Activated CD4-positive, alpha-beta T cell treated with anti-CD3 and anti-CD28 coated beads for 4 hours (primary cell): ENCODE measurements around the gene RASAL3.
"Not testable (repeated sequence)": the region's sequence is repeated elsewhere in the genome, so short reads cannot be mapped to it uniquely, and the experiment has no call there.

Experiments used
- DNase-seq, 2 donors: peaks; one replicate each; pipeline ENCODE4 v3.0.0-alpha.2; 2020

RASAL3 gene

GRCh38 chr19:15464394-15465385 is at the start of gene RASAL3:
Gene RASAL3 (minus strand): TSS chr19:15464544. CDS start chr19:15464358, 186 bp downstream.
- DNase-seq: peak; percentile 64 to 65

DNA sequence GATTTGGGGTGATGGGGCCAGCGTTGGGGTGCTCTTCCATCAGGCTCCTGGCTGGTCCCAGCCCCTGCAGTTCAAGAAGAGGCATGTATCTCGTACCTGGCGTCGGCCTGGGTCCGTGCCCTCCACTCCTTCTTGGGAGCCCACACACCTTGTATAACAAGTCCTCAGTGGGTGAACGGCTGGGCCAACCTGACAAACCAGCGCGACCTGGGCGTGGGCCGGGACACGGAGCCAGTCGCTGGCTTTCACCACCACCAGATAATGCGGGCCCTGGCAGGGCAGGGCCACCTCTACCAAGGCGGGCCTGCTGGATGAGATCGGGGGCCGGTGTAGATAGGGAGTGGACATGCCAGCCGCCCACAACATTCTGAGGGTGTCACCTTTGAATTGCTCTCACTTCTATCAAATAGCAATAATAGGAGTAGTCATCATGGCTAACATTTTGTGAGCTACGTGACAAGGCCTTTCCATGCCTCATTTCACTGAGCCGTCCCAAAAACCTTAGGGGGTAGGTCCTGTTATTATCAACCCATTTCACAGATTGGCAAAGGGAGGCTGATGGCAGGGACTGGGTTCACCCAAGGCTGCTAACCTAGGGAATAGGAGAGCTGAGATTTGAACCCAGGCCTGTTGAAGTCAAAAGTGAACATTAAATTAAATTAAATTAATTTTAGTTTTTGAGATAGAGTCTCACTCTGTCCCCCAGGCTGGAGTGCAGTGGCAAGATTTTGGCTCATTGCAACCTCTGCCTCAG is 47.5 kb upstream of the RASAL3 start:
- DNase-seq: no peak

- DNase-seq: peak in 1 of 2 donors; percentile 12
These were observed 43.8 kb upstream of the RASAL3 start, which contains the start of gene CYP4F22 for GRCh38 chr19:15508035-15508710. Gene CYP4F22 (plus strand): TSS chr19:15508525. CDS start chr19:15525337, 16,812 bp downstream.

DNA sequence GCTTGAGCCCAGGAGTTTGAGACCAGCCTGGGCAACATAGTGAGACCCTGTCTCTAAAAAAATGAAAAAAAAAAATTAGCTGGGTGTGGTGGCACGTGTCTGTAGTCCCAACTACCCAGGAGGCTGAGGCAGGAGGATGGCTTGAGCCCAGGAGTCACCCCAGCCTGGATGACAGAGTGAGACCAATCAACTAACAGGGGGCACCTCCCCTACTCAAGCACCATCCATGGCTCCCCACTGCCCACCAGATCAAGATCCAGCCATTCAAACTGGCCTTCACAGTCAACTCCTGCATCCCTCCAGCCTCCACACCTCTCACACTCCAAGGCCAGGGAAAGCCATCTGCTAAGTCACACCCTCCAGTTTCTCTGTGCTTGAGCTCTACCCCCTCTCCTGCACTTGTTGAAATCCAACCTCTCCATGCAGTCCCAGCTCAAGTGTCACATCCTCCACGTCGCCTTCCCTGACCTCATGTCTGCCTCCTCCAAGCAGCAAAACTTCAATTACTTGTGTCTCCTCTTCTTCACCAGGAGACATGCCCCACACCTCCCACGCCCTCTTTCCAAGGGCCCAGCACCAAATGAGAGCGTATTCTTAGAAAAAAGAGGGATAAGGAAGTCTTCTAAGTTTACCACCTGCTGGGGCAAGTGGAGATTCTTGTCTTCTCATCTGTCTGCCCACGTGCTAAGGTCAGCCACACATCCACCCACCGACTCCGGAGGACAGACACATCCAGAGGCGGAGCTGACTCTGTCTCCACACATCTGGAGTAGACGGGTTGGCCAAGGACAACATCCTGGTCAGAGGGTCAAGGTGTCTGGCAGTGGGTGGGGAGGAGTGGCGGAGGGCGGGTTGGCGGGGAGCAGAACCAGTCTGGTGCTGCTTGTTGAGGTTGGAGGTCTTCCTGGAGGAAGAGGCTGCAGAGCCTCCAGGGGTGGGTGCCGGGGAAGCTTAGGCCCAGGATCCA is 43.0 kb upstream of the RASAL3 start:
- DNase-seq: no peak

DNA sequence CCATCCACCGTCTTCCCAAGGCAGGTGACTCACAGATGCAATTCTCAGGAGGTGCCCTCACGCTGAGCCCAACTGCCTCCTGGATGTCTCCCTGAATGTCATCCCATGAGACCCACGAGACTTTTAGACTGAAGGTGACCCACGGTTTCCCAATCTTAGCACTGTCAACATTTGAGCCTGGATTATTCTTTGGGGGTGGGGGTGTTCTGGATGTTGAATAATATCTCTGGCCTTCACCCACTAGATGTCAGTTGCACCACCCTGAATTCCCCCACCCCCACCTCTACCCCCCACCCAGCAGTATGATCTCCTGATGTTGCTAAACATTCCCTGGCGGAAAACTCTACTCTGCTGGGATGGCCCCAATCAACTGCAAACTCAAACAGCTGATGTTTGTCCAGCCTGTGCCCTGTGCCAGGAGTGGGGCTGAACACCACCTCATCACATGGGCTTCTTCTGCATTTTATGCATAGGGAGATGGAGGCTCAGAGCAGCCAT is 41.8 kb upstream of the RASAL3 start:
- DNase-seq: no peak

- no peak for DNase-seq
These were observed 37.9 kb upstream of the RASAL3 start for GRCh38 chr19:15502264-15502663.

GRCh38 chr19:15501596-15501995 is 37.3 kb upstream of the RASAL3 start:
- no peak for DNase-seq

GRCh38 chr19:15498910-15499309 is 34.6 kb upstream of the RASAL3 start:
- DNase-seq: no peak

GRCh38 chr19:15498156-15498858 is 34.0 kb upstream of the RASAL3 start:
- no peak for DNase-seq

GRCh38 chr19:15495151-15495550 is 30.8 kb upstream of the RASAL3 start:
- no peak for DNase-seq

DNA sequence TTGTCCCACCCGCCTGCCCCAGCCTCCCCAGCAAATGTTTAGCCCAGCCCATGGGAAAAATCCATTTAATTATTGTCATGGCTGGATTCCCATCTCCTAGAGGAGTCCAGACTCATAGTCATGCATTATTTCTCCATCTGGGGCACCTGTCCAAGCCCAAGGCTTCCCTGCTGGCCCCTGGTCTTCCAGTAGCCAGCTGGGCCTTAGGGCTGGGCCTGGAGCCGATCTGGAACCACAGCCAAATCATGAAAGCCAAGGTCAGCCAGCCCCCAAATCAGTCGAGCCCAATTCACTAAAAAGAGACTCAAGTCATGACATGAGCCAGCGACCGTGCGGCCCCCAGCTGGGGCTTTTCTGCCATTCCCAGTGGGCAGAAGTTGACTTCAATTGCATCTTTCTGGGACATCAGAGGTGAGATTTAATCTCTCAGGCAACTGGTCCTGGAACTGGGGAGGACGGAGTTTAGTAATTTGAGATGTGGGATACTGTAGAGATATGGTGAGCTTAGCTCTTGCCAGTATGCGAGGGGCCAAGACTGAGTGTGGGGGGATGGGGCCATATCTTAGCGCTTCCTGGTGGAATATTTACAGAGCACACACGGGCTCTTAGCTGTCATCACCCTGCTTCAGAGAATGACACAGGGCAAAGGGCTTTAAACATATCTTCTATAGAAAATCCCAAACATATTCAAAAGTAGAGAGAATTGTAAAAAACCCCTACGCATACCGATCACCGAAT is 24.3 kb upstream of the RASAL3 start:
- DNase-seq: no peak

GRCh38 chr19:15487038-15487437 is 22.7 kb upstream of the RASAL3 start:
- DNase-seq: no peak

DNA sequence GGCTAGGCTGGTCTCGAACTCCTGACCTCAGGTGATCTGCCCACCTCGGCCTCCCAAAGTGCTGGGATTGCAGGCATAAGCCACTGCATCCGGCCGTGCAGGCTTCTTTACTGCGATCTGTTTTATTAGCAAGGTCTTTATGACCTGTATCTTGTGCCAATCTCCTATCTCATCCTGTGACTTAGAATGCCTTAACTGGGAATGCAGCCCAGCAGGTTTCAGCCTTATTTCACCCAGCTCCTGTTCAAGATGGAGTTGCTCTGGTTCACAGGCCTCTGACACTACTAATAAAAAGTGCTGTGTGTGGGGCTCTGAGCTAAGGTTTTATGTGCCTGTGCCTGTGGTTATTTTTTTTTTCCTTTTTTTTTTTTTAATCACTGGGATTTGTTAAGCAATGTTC is 21.4 kb upstream of the RASAL3 start:
- DNase-seq: not testable (repeated sequence)

GRCh38 chr19:15480996-15481395 is 16.7 kb upstream of the RASAL3 start:
- DNase-seq: not testable (repeated sequence)

GRCh38 chr19:15479391-15480345 is 15.3 kb upstream of the RASAL3 start, which contains the start of gene PGLYRP2:
Gene PGLYRP2 (minus strand): TSS chr19:15479501. CDS start chr19:15479371, 130 bp downstream.
- no peak for DNase-seq

DNA sequence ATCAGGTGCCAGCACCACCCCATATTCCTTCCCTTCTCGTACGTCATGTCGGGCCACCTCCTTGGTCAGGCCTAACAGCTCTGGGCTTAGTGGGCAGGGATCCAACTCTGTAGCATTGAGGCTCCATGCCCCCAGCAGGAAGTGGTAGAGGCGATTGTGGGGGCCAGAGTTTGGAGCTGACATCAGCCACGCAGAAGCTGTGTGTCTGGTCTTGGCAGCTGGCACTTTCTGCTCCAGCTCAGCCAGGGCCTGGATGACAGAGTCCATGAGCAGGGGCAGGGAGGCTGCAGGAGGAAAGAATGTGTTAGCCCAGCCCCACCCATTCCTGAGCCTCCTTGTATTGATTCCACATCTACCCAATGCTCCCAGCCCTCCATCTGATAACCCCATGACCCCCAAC is 12.0 kb upstream of the RASAL3 start:
- DNase-seq: no peak

DNA sequence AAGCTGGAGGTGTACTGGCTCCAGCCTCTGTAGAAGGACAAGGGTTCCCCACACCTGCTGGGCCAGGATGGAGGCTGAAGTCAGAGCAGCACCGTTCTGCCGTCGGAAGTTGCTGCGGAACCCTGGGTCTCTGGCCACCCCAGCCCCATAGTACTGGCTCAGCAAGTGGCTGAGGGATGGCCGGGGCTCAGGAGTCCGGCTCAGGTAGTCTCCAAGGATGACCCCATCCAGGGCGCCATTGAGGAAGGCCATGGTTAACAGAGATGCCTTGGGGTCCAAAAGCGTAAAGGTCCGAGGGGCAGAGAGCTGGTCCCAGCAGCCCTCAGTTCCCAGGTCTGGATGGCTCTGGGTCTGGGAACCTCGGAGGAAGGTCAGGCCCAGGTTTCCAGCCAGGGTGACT is 11.3 kb upstream of the RASAL3 start:
- no peak for DNase-seq

GRCh38 chr19:15475169-15475568 is 10.8 kb upstream of the RASAL3 start:
- no peak for DNase-seq

- DNase-seq: not testable (repeated sequence)
These were observed 9.5 kb upstream of the RASAL3 start for GRCh38 chr19:15473821-15474220.
